AG09319 (cell line): ENCODE data around the gene RIPOR3.

ENCODE experiments used
- DNase-seq: peaks from one replicate; pipeline ENCODE4 v3.0.0-alpha.2; 2010; ENCODE audit warnings: low read depth; ENCODE audit errors: extremely low read depth
- TF ChIP-seq, protein P1 (sequence below): IDR thresholded peaks from 2 replicates; pipeline ENCODE4 v1.5.1; 2011; ENCODE audit warnings: low read depth, mild to moderate bottlenecking, inconsistent platforms, low read length, moderate library complexity

RIPOR3 gene, protein sequence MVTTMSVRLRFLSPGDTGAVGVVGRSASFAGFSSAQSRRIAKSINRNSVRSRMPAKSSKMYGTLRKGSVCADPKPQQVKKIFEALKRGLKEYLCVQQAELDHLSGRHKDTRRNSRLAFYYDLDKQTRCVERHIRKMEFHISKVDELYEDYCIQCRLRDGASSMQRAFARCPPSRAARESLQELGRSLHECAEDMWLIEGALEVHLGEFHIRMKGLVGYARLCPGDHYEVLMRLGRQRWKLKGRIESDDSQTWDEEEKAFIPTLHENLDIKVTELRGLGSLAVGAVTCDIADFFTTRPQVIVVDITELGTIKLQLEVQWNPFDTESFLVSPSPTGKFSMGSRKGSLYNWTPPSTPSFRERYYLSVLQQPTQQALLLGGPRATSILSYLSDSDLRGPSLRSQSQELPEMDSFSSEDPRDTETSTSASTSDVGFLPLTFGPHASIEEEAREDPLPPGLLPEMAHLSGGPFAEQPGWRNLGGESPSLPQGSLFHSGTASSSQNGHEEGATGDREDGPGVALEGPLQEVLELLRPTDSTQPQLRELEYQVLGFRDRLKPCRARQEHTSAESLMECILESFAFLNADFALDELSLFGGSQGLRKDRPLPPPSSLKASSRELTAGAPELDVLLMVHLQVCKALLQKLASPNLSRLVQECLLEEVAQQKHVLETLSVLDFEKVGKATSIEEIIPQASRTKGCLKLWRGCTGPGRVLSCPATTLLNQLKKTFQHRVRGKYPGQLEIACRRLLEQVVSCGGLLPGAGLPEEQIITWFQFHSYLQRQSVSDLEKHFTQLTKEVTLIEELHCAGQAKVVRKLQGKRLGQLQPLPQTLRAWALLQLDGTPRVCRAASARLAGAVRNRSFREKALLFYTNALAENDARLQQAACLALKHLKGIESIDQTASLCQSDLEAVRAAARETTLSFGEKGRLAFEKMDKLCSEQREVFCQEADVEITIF

DNA sequence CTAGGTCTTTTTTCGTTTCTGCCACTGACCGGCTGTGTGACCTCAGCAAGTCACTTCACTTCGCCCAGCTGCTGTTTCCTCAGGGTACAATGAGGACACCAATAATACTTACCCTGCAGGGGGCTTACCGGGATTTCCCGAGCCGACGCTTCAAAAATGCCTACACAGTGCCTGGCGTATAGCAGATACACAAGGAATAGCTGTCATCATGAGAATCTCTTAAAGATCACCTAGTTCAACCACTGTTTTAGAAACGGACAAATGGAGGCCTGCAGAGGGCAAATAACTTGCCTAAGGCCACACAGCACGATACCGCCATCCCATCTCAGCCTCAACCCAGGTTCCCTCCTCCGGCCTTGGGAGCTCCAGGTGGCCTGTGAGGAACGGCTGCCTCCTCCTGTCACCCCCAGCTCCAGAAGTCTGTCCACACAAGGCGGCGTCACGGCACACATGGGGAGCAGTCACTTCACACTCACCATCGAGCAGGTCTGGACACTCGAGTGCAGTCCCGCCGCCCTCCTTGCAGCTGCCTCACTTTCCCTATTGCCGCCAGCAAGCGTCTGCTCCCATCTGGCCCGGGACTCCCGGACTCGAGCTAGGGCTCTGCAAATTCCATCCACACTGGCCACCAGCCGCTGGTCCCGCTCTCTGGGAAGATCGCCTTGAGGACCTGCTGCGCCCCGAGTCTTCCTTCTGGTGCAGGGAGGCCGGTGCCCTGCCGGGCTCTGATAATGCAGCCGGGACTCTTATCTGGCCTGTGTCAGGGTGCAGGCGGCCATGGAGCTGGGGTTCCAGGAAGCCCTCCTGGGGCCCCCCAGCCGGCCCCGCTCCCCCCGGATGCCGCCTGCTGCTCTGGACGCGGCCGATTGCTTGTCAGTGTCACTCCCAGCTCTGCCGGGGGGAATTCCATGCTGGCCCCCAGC, at the start of gene RIPOR3:
Gene RIPOR3 (minus strand): TSS at position 893 of the 923 bp plus-strand sequence. CDS start 414 bp downstream, at position 479.
- TF ChIP-seq, protein P1, sequence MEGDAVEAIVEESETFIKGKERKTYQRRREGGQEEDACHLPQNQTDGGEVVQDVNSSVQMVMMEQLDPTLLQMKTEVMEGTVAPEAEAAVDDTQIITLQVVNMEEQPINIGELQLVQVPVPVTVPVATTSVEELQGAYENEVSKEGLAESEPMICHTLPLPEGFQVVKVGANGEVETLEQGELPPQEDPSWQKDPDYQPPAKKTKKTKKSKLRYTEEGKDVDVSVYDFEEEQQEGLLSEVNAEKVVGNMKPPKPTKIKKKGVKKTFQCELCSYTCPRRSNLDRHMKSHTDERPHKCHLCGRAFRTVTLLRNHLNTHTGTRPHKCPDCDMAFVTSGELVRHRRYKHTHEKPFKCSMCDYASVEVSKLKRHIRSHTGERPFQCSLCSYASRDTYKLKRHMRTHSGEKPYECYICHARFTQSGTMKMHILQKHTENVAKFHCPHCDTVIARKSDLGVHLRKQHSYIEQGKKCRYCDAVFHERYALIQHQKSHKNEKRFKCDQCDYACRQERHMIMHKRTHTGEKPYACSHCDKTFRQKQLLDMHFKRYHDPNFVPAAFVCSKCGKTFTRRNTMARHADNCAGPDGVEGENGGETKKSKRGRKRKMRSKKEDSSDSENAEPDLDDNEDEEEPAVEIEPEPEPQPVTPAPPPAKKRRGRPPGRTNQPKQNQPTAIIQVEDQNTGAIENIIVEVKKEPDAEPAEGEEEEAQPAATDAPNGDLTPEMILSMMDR, result no peak
- no peak for DNase-seq

DNA sequence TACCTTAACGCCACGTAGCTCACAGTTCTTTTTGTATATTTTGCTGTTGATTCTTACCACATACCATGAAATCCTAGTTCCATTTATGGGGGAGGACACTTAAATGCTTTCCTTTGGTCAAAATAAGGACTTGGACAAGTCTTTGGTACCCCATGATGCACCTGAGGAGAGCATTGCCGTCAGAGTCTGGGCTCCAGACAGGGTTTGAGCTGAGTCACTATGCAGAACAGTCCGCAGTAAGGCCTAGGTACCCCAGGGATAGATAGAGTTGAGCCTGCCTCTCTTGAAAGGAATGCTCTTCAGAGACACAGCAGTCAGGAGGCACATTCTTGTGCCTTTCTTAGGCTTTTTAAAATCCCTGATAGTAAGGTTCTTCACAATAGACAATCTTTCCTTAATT, 46.0 kb upstream of the RIPOR3 start:
- TF ChIP-seq, protein P1, result no peak
- DNase-seq, result no peak

DNA sequence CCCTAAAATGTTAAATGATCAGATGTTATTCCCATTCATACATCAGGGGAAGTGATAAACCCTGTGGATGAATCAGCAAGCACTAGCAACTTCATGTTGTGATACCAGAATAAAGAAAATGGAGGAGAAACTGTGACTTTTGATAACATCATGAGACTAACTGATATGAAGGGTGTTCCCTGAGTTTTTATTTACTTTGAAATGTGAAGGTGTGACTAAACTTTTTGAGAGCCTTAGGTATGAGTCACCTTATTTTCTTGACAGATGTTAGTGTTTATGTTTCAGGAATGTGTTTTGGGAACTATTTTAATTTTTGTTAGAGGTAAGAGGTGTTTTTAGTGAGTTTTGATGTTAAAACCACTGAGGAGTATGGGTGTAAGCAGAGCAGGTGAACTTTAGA, 44.5 kb upstream of the RIPOR3 start:
- TF ChIP-seq, protein P1, result no peak
- no peak for DNase-seq

DNA sequence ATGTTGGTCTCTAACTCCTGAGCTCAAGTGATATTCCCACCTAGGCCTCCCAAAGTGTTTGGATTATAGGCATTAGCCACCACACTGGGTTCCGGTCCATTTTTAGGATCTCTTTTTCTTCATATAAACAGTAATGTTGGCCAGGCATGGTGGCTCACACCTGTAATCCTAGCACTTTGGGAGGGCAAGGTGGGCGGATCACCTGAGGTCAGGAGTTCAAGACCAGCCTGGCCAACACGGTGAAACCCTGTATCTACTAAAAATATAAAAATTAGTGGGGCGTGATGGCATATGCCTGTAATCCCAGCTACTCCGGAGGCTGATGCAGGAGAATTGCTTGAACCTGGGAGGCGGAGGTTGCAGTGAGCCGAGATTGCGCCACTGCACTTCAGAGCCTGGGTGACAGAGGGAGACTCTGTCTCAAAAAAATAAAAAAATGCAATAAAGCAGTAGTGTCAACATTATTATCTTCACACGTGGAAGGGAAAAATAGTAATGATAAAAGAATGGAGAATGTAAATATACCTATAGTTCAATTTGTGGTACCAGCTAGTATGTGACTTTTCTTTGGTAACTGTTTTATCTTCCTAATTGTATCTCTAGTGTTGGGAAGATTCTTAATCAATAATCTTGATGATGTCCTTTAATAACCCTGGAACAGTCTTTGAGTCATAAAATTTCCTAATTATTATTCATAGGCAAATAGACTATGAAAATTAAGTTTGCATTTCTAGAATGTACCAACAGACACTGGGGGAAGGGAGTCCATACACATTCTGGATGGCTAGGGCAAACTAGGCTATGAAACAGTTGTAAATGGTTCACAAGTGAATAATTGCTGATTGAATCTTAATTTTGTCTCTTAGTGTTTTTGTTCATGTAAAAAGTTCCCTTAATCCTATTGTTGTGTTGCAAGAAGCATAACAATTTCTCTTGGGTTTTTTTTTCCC, 43.7 kb upstream of the RIPOR3 start:
- TF ChIP-seq, protein P1, result no peak
- DNase-seq, result no peak

DNA sequence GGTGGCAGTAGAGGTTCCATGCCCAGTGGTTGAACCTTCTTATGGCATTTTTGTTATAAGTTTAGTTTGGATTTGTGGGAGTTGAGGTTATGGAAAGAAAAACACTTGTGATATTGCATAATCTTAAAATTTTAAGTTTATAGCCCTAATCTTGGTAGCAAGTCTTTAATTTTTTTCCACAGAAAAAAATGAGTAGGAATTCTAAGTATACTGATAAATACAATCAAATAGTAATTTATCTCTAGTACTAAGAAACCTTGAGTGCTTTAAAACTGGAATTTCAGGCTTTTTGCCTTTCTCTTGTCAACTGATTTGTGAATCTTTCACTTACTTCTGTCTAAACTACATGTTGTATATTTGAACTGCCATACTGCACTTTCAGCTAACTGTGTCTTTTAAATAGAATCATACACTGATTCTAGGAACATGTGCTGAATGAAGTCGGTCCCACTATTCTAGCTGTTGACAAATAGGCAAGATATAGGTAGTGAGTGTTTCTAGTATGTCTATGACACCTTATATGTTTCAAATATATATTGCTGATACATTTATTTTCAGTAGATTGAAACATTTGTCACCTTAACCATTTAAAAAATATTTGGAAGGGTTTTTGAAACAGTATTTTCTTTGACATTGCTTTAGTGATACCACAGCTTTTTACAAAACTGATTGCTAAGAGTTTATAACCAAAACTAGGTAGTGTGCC, 42.5 kb upstream of the RIPOR3 start:
- no peak for DNase-seq
- TF ChIP-seq, protein P1, result no peak
